Osteoblast (primary cell): Measurements from ENCODE around the gene CHN1. TPM values are rescaled to one million over a fixed set of nuclear protein-coding genes. Genes with fewer than 3 reads are reported as not detected.

Experiments
- DNase-seq: peaks from one replicate; pipeline ENCODE4 v3.0.0; 2011; ENCODE audit warnings: low spot score, mixed read lengths; ENCODE audit not compliant: insufficient read length; ENCODE audit errors: missing footprints
- H2AFZ ChIP-seq: 2 replicates; pipeline ENCODE4 v1.6.0; 2011; ENCODE audit warnings: mild to moderate bottlenecking, low read length
- H3K27ac ChIP-seq: 2 replicates; pipeline ENCODE4 v1.5.1; 2011; ENCODE audit warnings: mild to moderate bottlenecking, low read depth, low read length, moderate library complexity
- H3K27me3 ChIP-seq: 2 replicates; pipeline ENCODE4 v1.6.0; 2012; ENCODE audit warnings: mild to moderate bottlenecking, control low read depth, inconsistent platforms, low read length, moderate library complexity; ENCODE audit not compliant: insufficient read depth
- H3K36me3 ChIP-seq: 2 replicates; pipeline ENCODE4 v1.5.1; 2011; ENCODE audit warnings: mild to moderate bottlenecking, low read length, control low read depth, moderate library complexity; ENCODE audit not compliant: insufficient read depth
- H3K4me1 ChIP-seq: 2 replicates; pipeline ENCODE4 v1.5.1; 2011; ENCODE audit warnings: mild to moderate bottlenecking, low read length, control low read depth, moderate library complexity; ENCODE audit not compliant: insufficient read depth
- H3K4me2 ChIP-seq: 2 replicates; pipeline ENCODE4 v1.6.0; 2011; ENCODE audit warnings: mild to moderate bottlenecking, low read length; ENCODE audit not compliant: insufficient read depth
- H3K4me3 ChIP-seq: fragments of 200-600 bp; sonication (generic); 3 replicates; pipeline ENCODE4 v1.5.1; 2012; ENCODE audit warnings: mild to moderate bottlenecking, low read length, inconsistent platforms; ENCODE audit not compliant: insufficient read depth
- H3K79me2 ChIP-seq: 2 replicates; pipeline ENCODE4 v1.6.0; 2012; ENCODE audit warnings: mild to moderate bottlenecking, low read length, control low read depth, inconsistent platforms; ENCODE audit not compliant: insufficient read depth
- H3K9me3 ChIP-seq: 2 replicates; pipeline ENCODE4 v1.5.1; 2011; ENCODE audit warnings: low read depth, low read length, control low read depth
- H4K20me1 ChIP-seq: 2 replicates; pipeline ENCODE4 v1.6.0; 2012; ENCODE audit warnings: mild to moderate bottlenecking, low read length, control low read depth; ENCODE audit not compliant: insufficient read depth
- CTCF ChIP-seq: IDR thresholded peaks from 2 replicates; pipeline ENCODE4 v1.5.1; 2011; ENCODE audit warnings: mild to moderate bottlenecking, low read depth, low read length, moderate library complexity; ENCODE audit errors: extremely low read depth
- total RNA-seq: library from RNA; depleted of rRNA; stranded (reverse); fragments of >200 nt; gene quantifications from 2 replicates; pipeline ENCODE4 v1.2.3, GENCODE V29; 2012

CHN1 gene
- total RNA-seq, 1 donor: 33.7 TPM

GRCh38 chr2:174929786-174930185 is 75.4 kb downstream of the CHN1 start:
- H3K79me2 ChIP-seq: no peaks in the 10 kb centered on the region
- TF ChIP-seq CTCF: no peak
- no peak overlapping the region for H3K27ac ChIP-seq
- no peak overlapping the region for H3K4me3 ChIP-seq
- no peak overlapping the region for H3K4me2 ChIP-seq
- no peak overlapping the region for H2AFZ ChIP-seq
- DNase-seq: no peak
- no peaks in the 10 kb centered on the region for H3K4me1 ChIP-seq
- no peaks in the 10 kb centered on the region for H3K36me3 ChIP-seq
- H3K9me3 ChIP-seq: no peaks in the 10 kb centered on the region
- H3K27me3 ChIP-seq: no peaks in the 10 kb centered on the region
- H4K20me1 ChIP-seq: no peaks in the 10 kb centered on the region

- H4K20me1 ChIP-seq: no peaks in the 10 kb centered on the region
- H3K79me2 ChIP-seq: no peaks in the 10 kb centered on the region
- H3K9me3 ChIP-seq: no peaks in the 10 kb centered on the region
- no peak for DNase-seq
- H2AFZ ChIP-seq: no peak overlapping the region
- H3K36me3 ChIP-seq: no peaks in the 10 kb centered on the region
- no peak overlapping the region for H3K27ac ChIP-seq
- H3K4me1 ChIP-seq: no peaks in the 10 kb centered on the region
- no peak for TF ChIP-seq CTCF
- no peak overlapping the region for H3K4me2 ChIP-seq
- no peak overlapping the region for H3K4me3 ChIP-seq
- H3K27me3 ChIP-seq: no peaks in the 10 kb centered on the region
These were observed 80.0 kb downstream of the CHN1 start for GRCh38 chr2:174925046-174925784.

GRCh38 chr2:174924061-174924693 is 81.0 kb downstream of the CHN1 start:
- no peaks in the 10 kb centered on the region for H3K9me3 ChIP-seq
- no peak overlapping the region for H3K4me3 ChIP-seq
- no peak for TF ChIP-seq CTCF

GRCh38 chr2:174919947-174920595 is 85.1 kb downstream of the CHN1 start:
- Histone ChIP-seq H3K9me3 (no peaks in the 10 kb centered on the region), H3K36me3 (no peaks in the 10 kb centered on the region), H3K79me2 (no peaks in the 10 kb centered on the region), H3K4me2 (no peak overlapping the region), H4K20me1 (no peaks in the 10 kb centered on the region), H2AFZ (no peak overlapping the region), H3K4me3 (no peak overlapping the region), H3K27ac (no peak overlapping the region), H3K4me1 (no peaks in the 10 kb centered on the region), H3K27me3 (no peaks in the 10 kb centered on the region)
- DNase-seq: no peak
- TF ChIP-seq CTCF: no peak

More at GRCh38 chr2:174924061-174924693, 81.0 kb downstream of the CHN1 start:
- Histone ChIP-seq H3K27ac (no peak overlapping the region), H3K4me2 (no peak overlapping the region), H3K36me3 (no peaks in the 10 kb centered on the region), H4K20me1 (no peaks in the 10 kb centered on the region), H3K4me1 (no peaks in the 10 kb centered on the region), H2AFZ (no peak overlapping the region), H3K27me3 (no peaks in the 10 kb centered on the region), H3K79me2 (no peaks in the 10 kb centered on the region)
- no peak for DNase-seq
